ENCODE results near the gene FAM171A2.

Gene FAM171A2

GRCh38 chr17:44318077-44318892 is 45.4 kb downstream of the FAM171A2 start:
- DNase-seq, result no peak

GRCh38 chr17:44317545-44317944 is 46.1 kb downstream of the FAM171A2 start:
- no peak for DNase-seq

GRCh38 chr17:44315760-44316731 is 47.6 kb downstream of the FAM171A2 start:
- DNase-seq, result no peak

GRCh38 chr17:44314869-44315661 is 48.6 kb downstream of the FAM171A2 start:
- DNase-seq, result peak; percentile 33

- DNase-seq, result no peak
Measured at GRCh38 chr17:44314524-44314868, 49.2 kb downstream of the FAM171A2 start.

GRCh38 chr17:44314031-44314430 is 49.6 kb downstream of the FAM171A2 start:
- DNase-seq, result no peak

GRCh38 chr17:44312396-44313104 is 51.1 kb downstream of the FAM171A2 start:
- no peak for DNase-seq

- DNase-seq, result no peak
Measured at GRCh38 chr17:44311562-44312181, 52.0 kb downstream of the FAM171A2 start.

GRCh38 chr17:44310609-44311376 is 52.9 kb downstream of the FAM171A2 start:
- no peak for DNase-seq

- DNase-seq, result no peak
Measured at GRCh38 chr17:44310188-44310587, 53.5 kb downstream of the FAM171A2 start.

- DNase-seq, result no peak
Measured at GRCh38 chr17:44309472-44309871, 54.2 kb downstream of the FAM171A2 start.

- peak; percentile 23 for DNase-seq
Measured at GRCh38 chr17:44308865-44309264, 54.8 kb downstream of the FAM171A2 start.

- DNase-seq, result peak; percentile 77
Measured at GRCh38 chr17:44308320-44308818, 55.3 kb downstream of the FAM171A2 start, which contains the start of gene RUNDC3A. RUNDC3A (plus strand) TSS chr17:44308601; CDS start chr17:44308833, 232 bp downstream.

GRCh38 chr17:44307387-44308186 is 56.1 kb downstream of the FAM171A2 start:
- peak; percentile 45 for DNase-seq

GRCh38 chr17:44304651-44305050 is 59.0 kb downstream of the FAM171A2 start:
- no peak for DNase-seq
